Astrocyte (in vitro differentiated cells and primary cell): Measurements from ENCODE around the gene NID2. TPM values are rescaled to one million over a fixed set of nuclear protein-coding genes. Genes with fewer than 3 reads are reported as not detected.
A peak's percentile ranks its signal among the peaks of the same experiment; 100 is the strongest.

Experiments
- DNase-seq: peaks from one replicate; pipeline ENCODE4 v3.0.0-alpha.2; 2010; ENCODE audit warnings: low read depth
- FAIRE-seq: peaks from 2 replicates; lab custom pipeline; 2011; peaks lifted over from hg19 to GRCh38; lab: Jason Lieb, UNC
- H2AFZ ChIP-seq: 2 replicates; pipeline ENCODE4 v1.6.0; 2012; ENCODE audit warnings: low read depth, low read length, inconsistent platforms
- H3K27ac ChIP-seq: 2 replicates; pipeline ENCODE4 v1.5.1; 2011; ENCODE audit warnings: low read depth, low read length, inconsistent platforms
- H3K27me3 ChIP-seq: 2 replicates; pipeline ENCODE4 v1.6.0; 2011; ENCODE audit warnings: low read length, inconsistent platforms; ENCODE audit not compliant: insufficient read depth
- H3K36me3 ChIP-seq: 2 replicates; pipeline ENCODE4 v1.5.1; 2011; ENCODE audit warnings: low read length, inconsistent platforms; ENCODE audit not compliant: insufficient read depth
- H3K4me1 ChIP-seq: 2 replicates; pipeline ENCODE4 v1.5.1; 2011; ENCODE audit warnings: low read length, inconsistent platforms; ENCODE audit not compliant: insufficient read depth
- H3K4me2 ChIP-seq: 2 replicates; pipeline ENCODE4 v1.6.0; 2012; ENCODE audit warnings: low read length, inconsistent platforms
- H3K4me3 ChIP-seq: 2 replicates; pipeline ENCODE4 v1.5.1; 2011; ENCODE audit warnings: low read depth, mild to moderate bottlenecking, low read length, inconsistent platforms; ENCODE audit not compliant: insufficient read depth
- H3K79me2 ChIP-seq: 2 replicates; pipeline ENCODE4 v1.6.0; 2012; ENCODE audit warnings: mild to moderate bottlenecking, low read length, inconsistent platforms; ENCODE audit not compliant: insufficient read depth
- H3K9ac ChIP-seq: 2 replicates; pipeline ENCODE4 v1.6.0; 2012; ENCODE audit warnings: mild to moderate bottlenecking, low read length, inconsistent platforms
- H3K9me3 ChIP-seq: 2 replicates; pipeline ENCODE4 v1.5.1; 2012; ENCODE audit warnings: low read depth, mild to moderate bottlenecking, low read length, inconsistent platforms; ENCODE audit not compliant: insufficient read depth
- H4K20me1 ChIP-seq: 2 replicates; pipeline ENCODE4 v1.6.0; 2012; ENCODE audit warnings: low read length, inconsistent platforms; ENCODE audit not compliant: insufficient read depth
- H3K27ac Mint-ChIP-seq: one replicate; pipeline ENCODE4 v1.8.0; 2021; ENCODE audit warnings: mild to moderate bottlenecking, mixed read lengths; ENCODE audit not compliant: unreplicated experiment
- H3K27me3 Mint-ChIP-seq: one replicate; pipeline ENCODE4 v1.8.0; 2021; ENCODE audit warnings: low read depth, mixed read lengths; ENCODE audit not compliant: unreplicated experiment
- H3K36me3 Mint-ChIP-seq: one replicate; pipeline ENCODE4 v1.8.0; 2021; ENCODE audit warnings: low read depth, mixed read lengths; ENCODE audit not compliant: unreplicated experiment
- H3K4me1 Mint-ChIP-seq: one replicate; pipeline ENCODE4 v1.8.0; 2021; ENCODE audit warnings: low read depth, mixed read lengths; ENCODE audit not compliant: unreplicated experiment
- H3K4me3 Mint-ChIP-seq: one replicate; pipeline ENCODE4 v1.8.0; 2021; ENCODE audit warnings: mild to moderate bottlenecking, moderate library complexity, mixed read lengths; ENCODE audit not compliant: unreplicated experiment
- H3K9me3 Mint-ChIP-seq: one replicate; pipeline ENCODE4 v1.8.0; 2021; ENCODE audit warnings: mild to moderate bottlenecking, mixed read lengths; ENCODE audit not compliant: unreplicated experiment
- CTCF ChIP-seq: IDR thresholded peaks from 2 replicates; pipeline ENCODE4 v1.5.1; 2011; ENCODE audit warnings: low read depth, mild to moderate bottlenecking, inconsistent platforms, low read length, moderate library complexity; ENCODE audit not compliant: insufficient read depth
- EZH2 ChIP-seq: IDR thresholded peaks from 2 replicates; pipeline ENCODE4 v1.6.1; 2012; ENCODE audit warnings: mild to moderate bottlenecking, low read length, inconsistent platforms; ENCODE audit not compliant: insufficient read depth
- total RNA-seq: library from RNA; stranded (reverse); gene quantifications from 2 replicates; pipeline ENCODE4 v1.2.1, GENCODE V29; 2021

NID2 gene
- total RNA-seq, 1 donor from 2014 or later = 22.3 TPM

- peaks cover 12% of the 10 kb centered on the region for H3K36me3 ChIP-seq
- no peak overlapping the region for H3K27ac Mint-ChIP-seq
- H3K27me3 ChIP-seq = no peaks in the 10 kb centered on the region
- no peaks in the 10 kb centered on the region for H3K9me3 ChIP-seq
- H3K36me3 Mint-ChIP-seq = peaks cover 3% of the 10 kb centered on the region
- H3K9ac ChIP-seq = peak overlapping the region; percentile 73
- no peak overlapping the region for H3K4me3 Mint-ChIP-seq
- H3K9me3 Mint-ChIP-seq = no peaks in the 10 kb centered on the region
- H4K20me1 ChIP-seq = no peaks in the 10 kb centered on the region
- peak; percentile 89 for DNase-seq
- no peak for FAIRE-seq
- H3K27me3 Mint-ChIP-seq = peaks cover 5% of the 10 kb centered on the region
- H2AFZ ChIP-seq = no peak overlapping the region
- TF ChIP-seq CTCF (no peak), EZH2 (no peak)
- peaks cover 56% of the 10 kb centered on the region for H3K79me2 ChIP-seq
- peak overlapping the region; percentile 67 for H3K4me2 ChIP-seq
- H3K4me1 Mint-ChIP-seq = peaks cover 22% of the 10 kb centered on the region
- no peak overlapping the region for H3K4me3 ChIP-seq
- peaks cover 47% of the 10 kb centered on the region for H3K4me1 ChIP-seq
- peak overlapping the region; percentile 91 for H3K27ac ChIP-seq
Observed at GRCh38 chr14:52053044-52053443, 15.8 kb downstream of the NID2 start.

DNA sequence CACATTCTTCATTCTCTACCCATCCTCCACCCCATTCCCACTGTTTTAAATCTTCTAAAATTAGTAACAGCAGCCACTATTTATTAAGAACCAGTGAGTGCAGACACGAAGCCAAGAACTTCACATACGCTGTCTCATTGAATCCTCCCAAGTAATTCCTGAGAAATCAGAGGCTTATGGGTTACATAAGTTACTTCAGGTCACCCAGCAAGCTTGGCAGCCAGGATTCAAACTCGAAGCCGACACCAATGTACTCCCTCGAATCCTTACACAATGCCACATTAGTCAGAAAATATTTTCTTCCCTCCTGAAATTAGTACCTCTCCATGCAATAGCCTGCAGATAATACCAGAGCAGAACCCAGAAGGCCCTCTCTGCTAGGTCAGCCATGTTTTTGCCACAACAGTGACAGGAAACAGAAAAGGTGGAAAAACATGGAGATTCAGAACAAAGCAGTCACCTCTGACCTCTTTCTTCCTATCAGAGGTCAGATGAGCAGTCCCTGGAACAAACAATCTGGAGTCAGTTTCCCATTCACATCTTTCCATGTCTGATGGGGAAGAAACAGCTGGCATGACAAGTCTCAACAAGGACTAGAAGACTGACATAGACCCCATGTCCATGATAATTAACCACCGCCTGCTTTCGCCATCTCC, 16.4 kb downstream of the NID2 start:
- Mint-ChIP-seq H3K4me1 (peaks cover 22% of the 10 kb centered on the region), H3K4me3 (peak overlapping the region; percentile 18), H3K27me3 (peaks cover 6% of the 10 kb centered on the region), H3K36me3 (peaks cover 3% of the 10 kb centered on the region), H3K27ac (peak overlapping the region; percentile 80), H3K9me3 (no peaks in the 10 kb centered on the region)
- H3K4me3 ChIP-seq = peak overlapping the region; percentile 30
- DNase-seq (peak; percentile 87), FAIRE-seq (peak; percentile 56)
- TF ChIP-seq CTCF = no peak
- TF ChIP-seq EZH2 = no peak
- peaks cover 62% of the 10 kb centered on the region for H3K79me2 ChIP-seq
- H3K27me3 ChIP-seq = no peaks in the 10 kb centered on the region
- H3K9me3 ChIP-seq = no peaks in the 10 kb centered on the region
- peaks cover 12% of the 10 kb centered on the region for H3K36me3 ChIP-seq
- H2AFZ ChIP-seq = no peak overlapping the region
- peaks cover 47% of the 10 kb centered on the region for H3K4me1 ChIP-seq
- H3K4me2 ChIP-seq = peak overlapping the region; percentile 67
- H3K27ac ChIP-seq = peak overlapping the region; percentile 91
- no peaks in the 10 kb centered on the region for H4K20me1 ChIP-seq
- peak overlapping the region; percentile 73 for H3K9ac ChIP-seq

DNA sequence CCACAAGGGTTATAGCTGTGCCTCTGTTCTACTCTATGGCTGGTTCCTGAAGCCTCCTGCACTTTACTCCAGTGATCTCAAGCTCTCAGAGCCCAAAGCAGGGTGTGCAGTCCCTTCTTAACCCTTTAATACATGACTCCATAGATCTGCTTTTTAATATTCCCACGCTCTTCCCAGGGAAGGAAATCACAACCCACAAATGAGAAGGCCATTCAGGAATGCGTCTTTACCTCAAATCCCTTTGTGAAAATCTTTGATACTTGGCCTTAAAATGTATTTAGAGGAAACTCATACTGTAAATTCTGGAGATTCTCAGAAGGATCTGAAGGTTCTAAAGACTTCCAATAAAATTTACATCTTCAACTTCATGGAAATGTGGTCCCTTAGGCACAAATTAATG, 17.0 kb downstream of the NID2 start:
- Mint-ChIP-seq H3K9me3 (no peaks in the 10 kb centered on the region), H3K4me1 (peaks cover 22% of the 10 kb centered on the region), H3K4me3 (no peak overlapping the region), H3K36me3 (peaks cover 3% of the 10 kb centered on the region), H3K27me3 (peaks cover 9% of the 10 kb centered on the region), H3K27ac (peak overlapping the region; percentile 80)
- Histone ChIP-seq H3K27ac (peak overlapping the region; percentile 91), H3K4me1 (peaks cover 47% of the 10 kb centered on the region), H3K4me2 (peak overlapping the region; percentile 67), H3K36me3 (peaks cover 12% of the 10 kb centered on the region), H3K4me3 (peak overlapping the region; percentile 30), H3K79me2 (peaks cover 68% of the 10 kb centered on the region), H3K27me3 (no peaks in the 10 kb centered on the region), H2AFZ (no peak overlapping the region), H4K20me1 (no peaks in the 10 kb centered on the region), H3K9ac (peak overlapping the region; percentile 73), H3K9me3 (no peaks in the 10 kb centered on the region)
- FAIRE-seq = peak; percentile 73
- TF ChIP-seq CTCF (no peak), EZH2 (no peak)
- DNase-seq = peak; percentile 90
